Activated CD4-positive, alpha-beta T cell treated with anti-CD3 and anti-CD28 coated beads, Interleukin-2, amount 50 U/mL, for 1 hour (primary cell): ENCODE measurements around the gene JOSD2.
"Not testable (repeated sequence)": the region's sequence is repeated elsewhere in the genome, so short reads cannot be mapped to it uniquely, and the experiment has no call there.

ENCODE experiments used
- DNase-seq: peaks from one replicate; pipeline ENCODE4 v3.0.0-alpha.2; 2020

Gene JOSD2

DNA sequence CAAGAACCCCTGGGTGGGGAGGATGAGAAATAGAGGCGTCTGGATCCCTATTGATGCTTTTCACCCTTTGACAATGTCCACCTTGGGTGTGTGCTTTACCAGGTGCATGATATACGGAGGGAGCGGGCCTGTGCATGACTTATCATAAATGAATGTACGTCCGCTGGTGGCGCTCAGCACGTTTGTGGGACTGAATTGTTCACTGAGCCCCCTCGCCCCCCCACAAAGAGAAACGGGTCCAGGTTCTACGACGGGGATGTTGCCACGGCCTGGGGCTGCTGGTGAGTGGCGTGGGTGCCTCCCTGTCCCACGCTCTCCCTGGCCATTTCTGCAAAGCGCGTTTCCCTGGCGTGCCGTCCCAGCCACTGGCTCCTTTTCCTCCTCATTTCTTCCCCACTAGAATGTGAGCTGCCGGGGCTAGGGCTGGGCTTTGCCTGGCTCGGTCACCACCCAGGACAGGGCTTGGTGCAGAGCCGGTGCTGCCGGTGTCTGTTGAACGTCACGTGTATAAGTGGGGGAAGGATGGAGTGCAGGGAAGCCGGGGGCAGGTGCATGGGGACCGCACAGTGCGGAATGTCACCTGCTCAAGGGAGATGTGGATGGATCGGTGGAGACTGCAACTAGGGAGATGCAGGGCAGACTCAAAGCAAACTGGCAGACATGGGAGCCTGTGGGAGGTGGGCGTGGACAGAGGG is 35.7 kb upstream of the JOSD2 start:
- no peak for DNase-seq

DNA sequence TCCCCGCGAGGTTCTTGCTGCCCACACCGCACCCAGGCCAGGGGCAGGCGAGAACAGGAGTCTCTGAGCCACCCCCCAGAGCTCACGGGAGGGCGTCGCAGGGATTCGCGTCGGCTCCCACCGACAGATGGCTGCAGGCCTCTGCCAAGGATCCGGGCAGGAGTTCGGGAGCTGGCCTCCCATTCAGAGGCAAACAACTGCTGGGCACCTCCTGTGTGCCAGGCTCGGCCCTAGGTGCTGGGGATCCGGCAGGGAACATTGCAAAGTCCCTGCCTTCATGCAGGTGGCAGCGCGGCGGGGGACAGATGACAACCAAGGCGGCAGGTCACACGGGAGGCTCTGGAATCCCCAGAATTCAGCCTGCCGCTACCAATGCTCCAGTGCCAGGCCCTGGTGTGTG is 32.0 kb upstream of the JOSD2 start:
- no peak for DNase-seq

DNA sequence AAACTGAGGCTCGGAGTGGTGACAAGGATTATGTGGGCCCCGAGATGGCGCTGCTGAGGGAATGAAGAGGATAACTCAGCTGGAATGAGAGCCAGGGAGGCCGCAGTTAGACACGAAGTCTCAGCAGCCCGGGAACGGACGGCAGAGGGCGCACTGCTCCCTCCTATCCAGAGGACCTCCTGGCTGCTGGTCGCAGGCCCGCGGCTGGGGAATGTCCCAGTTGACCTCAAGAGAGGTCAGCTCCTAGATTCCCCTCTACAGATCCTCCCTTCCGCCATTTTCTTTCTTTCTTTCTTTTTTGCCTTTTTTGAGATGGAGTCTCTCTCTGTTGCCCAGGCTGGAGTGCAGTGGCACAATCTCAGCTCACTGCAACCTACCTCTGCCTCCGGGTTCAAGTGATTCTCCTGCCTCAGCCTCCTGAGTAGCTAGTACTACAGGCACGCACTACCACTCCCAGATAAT is 26.8 kb upstream of the JOSD2 start:
- DNase-seq: peak; percentile 60

DNA sequence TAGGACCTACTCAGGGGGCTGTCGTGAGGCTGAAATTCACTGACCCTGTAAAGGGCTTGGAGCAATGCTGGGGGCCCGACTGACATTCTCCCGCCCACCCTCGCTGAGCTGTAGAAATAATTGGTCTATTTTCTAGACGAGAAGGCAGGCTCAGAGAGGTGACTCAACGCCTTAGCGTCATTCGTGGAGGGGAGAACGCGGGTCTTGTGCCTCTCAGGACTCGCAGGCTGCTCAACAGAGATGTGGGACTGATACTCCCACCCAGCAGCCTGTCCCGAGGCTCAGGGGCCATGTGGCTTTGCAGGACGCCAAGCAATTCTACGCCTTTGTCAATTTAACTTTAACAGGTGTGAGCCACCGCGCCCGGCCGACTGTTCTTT is 26.3 kb upstream of the JOSD2 start:
- no peak for DNase-seq

DNA sequence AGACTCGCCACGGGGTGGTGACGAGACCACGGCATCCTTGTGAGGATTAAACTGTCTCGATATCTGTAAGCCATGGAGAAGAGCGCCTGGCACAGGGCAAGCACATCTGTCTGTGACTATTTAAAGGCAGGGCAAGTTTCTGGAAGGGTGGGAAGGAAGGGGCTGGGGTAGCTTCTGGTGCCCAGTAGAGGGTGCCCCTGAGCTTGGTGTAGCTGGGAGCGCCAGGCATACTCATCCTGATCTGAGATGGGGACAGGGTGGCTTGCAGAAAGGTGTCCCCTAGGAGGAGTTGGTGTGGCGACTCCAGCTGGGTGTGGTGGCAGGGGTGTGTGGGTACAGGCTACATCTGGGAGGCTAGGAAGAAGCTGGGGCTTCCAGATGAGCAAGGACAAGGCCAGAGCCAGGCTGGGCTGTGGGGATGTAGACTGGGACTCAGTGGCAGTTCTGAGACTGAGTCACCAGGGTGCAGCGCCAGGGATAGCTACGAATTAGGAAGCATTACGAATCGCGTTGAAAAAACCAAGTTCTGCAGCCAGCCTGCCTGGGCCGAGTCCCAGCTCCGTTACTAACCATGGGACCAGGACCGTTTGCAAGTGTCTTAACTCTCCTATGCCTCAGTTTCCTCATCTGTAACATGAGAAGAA is 25.8 kb upstream of the JOSD2 start:
- no peak for DNase-seq

DNA sequence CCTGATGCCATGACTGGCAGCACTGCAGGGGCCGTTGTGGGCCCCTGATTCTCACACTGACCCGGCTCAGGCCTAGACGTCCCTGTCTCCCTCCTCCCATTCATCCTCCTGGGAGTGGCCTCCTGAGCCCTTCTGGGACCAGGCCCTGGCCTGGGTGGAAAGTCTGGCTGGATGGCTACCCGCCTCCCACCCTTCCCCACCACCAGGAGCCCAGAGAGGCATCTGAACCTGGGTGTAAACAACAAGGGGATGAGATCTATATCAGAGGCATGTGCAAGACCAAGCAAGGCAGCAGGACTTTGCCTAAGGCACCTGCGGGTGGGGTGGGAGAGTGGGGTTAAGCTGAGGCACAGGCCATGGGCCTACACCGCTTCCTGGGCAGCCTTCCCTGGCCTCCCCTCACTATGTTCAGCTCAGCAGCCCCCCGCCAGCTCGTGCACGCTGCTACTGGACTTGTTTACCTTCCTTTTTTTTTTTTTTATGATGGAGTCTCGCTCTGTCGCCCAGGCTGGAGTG is 24.7 kb upstream of the JOSD2 start:
- DNase-seq: no peak

DNA sequence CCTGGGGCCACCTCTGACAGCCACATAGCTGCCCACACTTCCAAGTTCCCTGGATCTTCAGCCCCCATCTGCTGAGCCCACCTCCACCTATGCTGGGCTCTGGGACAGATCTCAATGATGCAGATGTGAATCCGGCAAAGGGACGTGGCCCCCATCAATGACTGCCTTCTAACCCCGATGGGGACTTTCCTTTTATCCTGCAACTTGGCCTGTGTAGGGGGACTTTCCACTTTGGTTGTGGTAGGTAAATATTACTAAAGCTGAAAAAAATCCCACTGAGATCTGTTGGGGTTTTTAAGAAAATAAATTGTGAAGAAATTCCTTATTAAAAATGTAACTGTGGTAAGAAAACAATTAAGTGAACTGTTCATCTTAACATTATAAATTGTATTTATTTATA is 23.5 kb upstream of the JOSD2 start:
- no peak for DNase-seq

DNA sequence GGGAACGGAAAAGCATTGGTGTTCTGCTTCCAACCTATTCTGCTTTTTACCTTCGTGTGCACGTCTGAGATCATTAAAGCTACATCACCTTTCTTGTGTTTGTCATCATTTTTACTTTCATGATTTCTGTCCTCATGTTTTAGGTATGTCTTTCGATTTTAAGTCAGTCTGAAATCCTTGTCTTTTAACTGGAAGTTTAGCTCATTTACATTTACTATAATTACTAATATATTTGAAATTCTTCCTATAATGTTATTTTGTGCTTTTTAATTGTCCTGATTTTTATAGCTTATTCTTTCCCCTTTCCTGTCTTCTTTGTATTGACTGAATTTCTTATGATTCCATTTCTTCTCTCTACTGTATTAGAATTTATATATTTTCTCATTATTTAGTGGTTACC is 22.0 kb upstream of the JOSD2 start:
- no peak for DNase-seq

DNA sequence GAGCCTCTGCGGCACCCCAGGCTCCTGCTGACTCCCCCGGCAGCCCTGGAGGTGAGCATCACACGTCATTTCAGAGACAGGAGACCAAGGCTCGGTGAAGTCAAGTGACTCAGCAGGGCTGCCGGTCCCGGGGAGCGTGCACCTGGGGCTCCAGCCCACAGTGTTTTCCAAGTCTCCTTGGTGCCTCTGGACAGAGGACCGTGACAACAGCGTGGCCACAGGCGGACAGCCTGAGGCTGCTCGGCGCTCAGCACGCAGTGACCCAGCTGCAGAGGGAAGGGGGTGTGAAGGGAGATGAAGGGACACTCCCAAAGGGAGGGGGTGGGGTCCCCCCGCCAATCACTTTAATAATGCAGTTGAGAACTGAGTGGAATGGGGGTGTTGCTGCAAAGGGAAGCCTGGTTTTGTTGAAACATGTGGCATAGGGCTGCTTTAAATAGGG is 20.2 kb upstream of the JOSD2 start:
- no peak for DNase-seq

DNA sequence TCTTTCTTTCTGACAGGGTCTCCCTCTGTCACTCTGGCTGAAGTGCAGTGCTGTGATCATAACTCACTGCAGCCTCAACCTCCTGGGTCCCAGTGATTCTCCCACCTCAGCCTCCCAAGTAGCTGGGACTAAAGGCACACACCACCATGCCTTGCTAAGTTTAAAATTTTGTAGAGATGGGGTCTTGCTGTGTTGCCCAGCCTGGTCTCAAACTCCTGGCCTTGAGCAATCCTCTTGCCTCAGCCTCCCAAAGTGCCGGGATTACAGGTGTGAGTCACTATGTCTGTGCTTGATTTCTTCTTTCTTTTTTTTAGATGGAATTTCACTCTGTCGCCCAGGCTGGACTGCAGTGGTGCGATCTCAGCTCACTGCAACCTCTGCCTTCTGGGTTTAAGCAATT is 17.1 kb upstream of the JOSD2 start:
- not testable (repeated sequence) for DNase-seq

DNA sequence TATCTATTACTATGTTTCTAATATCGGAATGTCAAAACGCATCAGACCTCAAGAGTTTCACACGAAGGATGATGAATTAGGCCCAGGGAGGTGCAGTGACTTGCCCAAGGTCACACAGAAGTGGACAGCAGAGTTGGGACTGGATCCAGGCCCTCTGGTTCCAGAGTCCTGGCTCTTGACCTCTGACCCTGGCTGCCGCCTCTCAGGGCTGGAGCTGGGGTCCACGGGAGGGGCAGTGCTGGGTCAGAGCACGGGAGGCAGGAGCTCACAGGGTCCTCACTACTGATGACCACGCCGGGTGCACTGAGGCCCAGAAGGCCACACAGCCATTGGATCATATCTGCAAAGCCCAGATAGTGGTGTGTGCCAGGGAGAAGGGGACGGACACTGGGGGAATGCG is 11.9 kb upstream of the JOSD2 start:
- DNase-seq: no peak

DNA sequence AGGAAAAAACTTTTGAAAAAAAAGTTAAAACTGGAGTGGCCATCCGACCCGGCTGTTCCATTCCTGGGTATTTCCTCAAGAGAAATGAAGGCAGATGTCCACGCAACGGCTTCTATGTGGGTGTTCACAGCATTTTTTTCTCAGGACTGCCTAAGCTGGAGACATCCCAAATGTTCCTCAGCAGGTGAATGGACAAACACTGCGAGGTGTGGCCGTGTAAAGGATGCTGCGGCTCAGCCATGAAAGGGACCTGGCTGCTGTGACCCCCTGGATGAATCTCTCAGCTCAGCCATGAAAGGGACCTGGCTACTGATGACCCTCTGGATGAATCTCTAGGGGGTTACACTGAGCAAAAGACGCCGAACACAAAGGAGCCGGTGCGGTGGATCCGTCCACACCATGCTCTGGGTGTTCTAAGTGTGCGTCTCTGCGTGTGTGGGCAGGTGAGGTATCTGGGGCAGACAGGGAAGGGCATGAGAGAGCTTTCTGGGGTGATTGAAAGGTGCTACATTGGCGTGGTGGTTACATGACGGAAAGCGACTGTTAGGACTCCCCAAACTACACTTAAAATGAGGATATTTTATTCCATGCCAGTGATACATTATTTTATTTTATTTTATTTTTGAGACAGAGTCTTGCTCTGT is 10.0 kb upstream of the JOSD2 start:
- no peak for DNase-seq

DNA sequence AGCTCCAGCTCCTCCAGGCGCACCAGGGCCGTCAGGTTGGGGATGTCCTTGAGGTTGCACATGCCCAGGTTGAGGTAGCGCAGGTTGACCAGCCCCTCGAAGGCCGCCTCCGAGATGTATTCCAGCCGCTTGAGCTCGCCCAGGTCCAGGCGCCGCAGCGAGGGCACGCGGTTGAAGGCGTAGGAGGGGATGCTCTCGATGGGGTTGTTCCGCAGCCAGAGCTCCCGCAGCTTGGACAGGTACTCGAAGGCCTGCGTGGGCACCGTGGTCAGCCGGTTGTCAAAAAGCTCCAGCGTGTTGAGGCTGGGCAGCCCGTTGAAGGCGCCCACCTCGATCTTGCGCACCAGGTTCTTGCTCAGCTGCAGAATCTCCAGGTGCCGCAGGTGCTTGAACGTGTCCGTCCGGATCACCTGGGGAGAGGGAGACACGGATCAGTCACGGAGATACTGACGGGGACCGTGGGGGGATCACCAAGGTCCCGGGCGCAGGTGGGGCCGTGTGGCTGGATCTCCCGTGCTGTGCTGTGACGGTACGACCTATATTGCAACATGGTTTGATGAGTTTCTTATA is 8.1 kb upstream of the JOSD2 start:
- no peak for DNase-seq

DNA sequence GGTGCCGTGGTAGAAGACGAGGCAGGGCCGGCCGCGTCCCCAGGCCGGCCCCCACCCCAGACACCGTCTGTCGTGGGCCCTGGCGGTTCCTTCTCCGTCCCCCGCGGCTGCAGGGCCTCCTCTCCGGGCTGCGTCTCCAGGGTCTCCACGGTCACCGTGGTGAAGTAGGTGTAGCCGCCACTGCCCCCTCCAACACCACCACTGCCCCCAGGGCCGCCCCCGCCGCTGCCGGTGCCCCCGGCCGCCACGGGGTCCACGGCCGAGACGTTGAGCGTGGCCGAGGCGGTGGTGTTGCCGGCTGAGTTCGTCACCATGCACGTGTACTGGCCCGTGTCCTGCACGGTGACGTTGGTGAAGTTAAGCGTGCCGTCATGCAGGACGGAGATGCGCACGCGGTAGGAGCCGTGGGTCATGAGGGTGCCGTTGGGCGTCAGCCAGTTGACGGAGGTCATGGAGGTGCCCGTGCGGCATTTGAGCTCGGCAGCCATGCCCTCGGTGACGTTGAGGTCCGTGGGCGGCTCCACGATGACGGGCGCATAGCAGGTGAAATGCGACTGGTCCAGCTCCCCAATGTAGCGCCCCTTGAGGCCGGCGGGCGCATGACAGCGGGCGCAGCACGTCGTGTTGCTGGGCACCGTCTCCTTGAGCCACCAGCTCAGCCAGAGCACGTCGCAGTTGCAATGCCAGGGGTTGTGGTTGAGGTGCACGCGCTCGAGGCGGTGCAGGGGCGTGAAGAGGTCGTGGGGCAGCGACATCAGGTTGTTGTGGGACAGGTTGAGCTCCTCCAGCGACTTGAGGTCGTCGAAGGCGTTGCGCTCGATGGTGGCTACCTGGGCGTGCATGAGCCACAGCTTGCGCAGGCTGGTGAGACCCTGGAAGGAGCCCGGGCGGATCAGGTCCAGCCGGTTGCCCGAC is 7.4 kb upstream of the JOSD2 start:
- no peak for DNase-seq

DNA sequence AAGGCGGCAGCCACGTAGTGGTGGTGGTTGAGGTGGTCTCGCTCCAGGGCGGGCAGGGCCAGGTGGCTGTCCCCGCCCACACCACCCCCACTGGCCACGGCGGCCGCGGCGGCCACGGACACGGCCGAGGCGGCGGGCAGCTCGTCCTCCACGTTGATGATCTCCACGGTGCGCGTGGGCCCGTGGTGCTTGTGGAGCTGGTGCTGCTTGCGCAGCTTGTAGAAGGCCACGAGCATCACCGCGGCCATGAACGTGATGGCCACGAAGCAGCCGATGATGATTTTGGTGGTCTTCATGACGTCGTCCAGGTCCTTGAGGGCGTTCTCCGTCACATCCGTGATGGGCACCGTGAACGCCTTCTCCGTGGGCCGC is 6.7 kb upstream of the JOSD2 start:
- DNase-seq: no peak

DNA sequence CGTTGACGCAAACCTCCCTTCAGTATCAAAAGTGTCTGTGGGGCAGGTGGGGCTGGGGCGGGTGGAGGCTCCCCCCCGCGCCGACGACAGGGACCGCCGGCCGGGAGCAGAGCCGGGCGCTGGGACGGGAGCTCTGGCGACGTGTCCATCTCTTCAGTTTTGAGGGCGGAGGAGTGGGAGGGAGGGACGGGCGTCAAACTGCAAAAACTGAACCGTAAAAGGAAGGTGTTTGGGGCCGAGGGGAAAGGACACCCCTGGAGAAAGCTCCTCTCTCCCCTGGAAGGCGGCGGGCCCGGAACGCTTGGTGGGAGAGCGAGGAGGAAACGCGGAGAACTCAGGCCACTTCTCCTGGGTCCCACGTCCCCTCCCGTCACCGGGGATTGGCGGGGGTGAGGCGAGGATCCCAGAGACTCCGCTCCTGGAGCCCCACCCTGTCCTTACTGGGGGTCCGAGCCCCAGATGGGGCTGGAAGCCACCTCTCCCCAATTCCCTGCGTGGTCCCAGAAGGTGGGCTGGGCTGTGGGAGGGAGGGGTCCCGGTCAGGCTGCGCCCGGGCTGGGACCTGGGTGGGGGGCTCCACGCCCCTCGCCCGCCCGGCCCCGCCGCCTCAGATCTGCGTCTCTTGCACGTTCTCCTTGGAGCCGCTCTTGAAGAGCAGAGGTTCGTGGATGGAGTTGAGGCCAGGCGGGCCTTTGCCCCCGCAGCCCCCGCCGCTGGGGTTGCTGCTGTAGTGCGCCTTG is 6.1 kb upstream of the JOSD2 start:
- DNase-seq: no peak

DNA sequence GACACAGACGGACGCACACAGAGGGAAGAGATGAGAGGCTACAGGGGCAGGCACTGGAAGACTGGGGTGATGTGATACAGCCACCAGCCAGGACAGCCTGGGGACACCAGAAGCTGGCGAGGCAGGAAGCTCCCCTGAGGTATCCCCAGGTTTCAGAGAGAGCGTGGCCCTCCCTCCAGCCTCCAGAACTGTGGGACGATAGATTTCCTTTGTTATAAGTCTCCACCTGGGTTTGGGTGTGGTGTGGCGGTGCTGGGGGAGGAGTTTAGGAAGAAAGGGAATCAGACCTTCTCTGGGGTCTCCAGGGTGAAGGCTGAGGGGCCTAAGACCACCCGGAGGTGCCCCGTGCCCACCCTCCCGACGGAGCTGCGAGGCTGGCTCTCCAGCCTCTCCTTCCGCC is 5.5 kb upstream of the JOSD2 start:
- DNase-seq: no peak

DNA sequence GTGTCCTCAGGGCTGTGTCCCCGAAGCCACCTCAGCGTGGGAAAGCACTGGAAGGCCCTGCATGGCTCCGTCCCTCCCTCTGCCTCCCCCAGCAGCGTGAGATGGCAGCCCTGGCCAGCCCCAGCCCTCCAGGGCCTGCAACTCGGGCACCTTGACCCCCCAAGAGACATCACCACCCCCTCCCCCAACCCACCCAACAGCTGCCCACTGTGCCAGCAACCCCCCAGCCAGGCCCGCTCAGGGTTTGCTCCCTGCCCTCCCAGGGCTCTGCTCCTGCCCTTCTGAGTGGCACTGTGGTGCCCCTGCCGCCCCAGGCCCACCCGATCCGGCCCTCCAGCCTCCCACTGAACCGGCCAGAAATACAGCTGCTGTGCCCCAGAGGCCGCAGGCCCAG is 4.2 kb upstream of the JOSD2 start:
- DNase-seq: no peak

DNA sequence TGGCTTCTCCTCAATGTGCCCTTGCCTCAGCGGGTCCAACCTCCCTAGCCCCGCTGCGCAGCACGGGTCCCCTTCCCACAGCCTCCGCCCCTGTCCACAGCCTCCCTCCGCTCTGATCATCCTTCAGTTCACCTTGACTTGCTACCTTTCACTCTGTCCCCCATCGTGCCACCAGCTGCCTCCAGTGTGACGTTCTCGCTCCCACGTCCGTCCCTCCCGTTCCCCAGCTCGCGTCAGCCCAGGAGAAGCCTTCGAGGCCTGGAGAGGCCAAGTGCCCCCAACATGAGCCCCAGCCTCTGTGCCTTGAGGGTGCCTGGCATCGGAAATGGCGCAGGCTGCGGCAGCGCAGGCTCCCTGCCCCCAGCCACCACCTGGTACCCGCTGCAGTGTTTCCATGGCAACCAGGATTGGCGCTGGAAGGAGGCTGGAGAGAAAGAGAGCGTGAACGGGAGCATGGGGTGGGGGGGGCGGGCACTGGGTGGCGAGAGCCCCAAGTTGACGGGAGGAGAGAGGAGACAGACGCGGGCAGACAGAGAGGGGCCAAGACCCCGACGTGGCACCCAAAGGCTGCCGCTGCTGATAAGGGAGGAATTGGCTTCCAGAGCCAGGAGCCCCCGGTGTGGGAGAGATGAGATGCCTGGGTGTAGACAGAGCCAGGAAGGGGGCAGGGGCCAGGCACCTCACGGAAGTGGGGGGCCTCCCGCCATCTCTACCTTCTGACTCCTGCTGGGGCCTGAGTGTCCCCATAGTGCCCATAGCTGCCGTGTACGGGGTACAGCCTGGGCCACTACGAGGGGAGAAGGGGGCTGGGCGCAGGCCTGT is 3.6 kb upstream of the JOSD2 start:
- no peak for DNase-seq

DNA sequence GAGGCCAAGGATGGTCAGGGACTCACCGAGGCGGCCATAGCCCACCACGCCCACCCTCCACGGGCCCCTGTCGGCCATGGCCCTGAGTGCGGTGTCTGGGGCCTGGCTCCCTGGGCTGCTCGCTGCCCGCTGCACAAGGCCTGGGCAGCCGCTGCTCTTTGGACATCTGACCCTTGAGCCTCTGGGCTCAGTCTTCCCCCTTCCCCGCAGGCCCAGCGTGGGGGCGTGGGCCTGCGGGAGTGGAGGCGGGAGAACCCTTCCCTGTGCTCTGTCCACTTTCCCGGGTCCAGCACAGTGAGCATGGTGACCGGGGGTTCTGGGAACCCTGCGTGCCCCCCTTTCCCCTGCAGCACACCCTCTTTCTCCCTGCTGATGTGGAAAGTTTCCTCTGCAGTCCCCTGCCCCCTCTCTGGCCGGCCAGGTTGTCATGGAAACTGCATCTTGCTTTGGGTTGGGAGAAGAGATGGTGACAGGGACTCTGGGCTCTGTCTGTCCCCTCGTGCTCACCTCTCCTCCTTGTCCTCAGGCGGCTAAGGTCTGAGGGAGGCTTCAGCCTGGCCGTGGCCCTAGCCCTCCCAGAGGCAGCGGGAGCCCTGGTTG is 2.9 kb upstream of the JOSD2 start, which contains the start of gene ASPDH:
Gene ASPDH (minus strand): TSS at position 168 of the 600 bp plus-strand sequence. CDS start 90 bp downstream, at position 78.
- no peak for DNase-seq
